GM10266 (cell line): ENCODE data around the gene ONECUT3.
"Not testable (repeated sequence)": the region's sequence is repeated elsewhere in the genome, so short reads cannot be mapped to it uniquely, and the experiment has no call there.

Experiments
- DNase-seq: peaks from one replicate; pipeline ENCODE4 v3.0.0; 2012; ENCODE audit errors: extremely low spot score
- TF ChIP-seq, protein P1 (sequence below): IDR thresholded peaks from 2 replicates; pipeline ENCODE4 v1.5.1; 2012; ENCODE audit warnings: mild to moderate bottlenecking, low read depth; ENCODE audit not compliant: control insufficient read depth, insufficient read depth; ENCODE audit errors: missing control alignments

ONECUT3 gene

DNA sequence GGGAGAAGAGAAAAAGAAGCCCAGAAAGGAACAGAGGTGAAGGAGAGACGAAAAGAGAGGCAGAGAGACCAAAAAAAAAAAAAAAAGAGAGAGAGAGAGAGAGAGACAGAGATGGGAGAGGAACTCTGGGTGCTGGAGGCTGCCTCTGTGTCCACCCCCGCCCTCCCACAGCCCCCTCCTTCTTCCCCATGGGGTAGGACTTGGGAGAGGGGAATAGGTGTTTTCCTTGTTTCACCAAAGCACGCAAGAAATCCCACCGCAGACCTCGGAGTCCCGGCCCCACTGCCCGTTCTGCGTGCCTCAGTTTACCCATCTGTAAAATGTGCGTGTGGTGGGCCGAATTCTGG is 4.9 kb downstream of the ONECUT3 start:
- TF ChIP-seq, protein P1, sequence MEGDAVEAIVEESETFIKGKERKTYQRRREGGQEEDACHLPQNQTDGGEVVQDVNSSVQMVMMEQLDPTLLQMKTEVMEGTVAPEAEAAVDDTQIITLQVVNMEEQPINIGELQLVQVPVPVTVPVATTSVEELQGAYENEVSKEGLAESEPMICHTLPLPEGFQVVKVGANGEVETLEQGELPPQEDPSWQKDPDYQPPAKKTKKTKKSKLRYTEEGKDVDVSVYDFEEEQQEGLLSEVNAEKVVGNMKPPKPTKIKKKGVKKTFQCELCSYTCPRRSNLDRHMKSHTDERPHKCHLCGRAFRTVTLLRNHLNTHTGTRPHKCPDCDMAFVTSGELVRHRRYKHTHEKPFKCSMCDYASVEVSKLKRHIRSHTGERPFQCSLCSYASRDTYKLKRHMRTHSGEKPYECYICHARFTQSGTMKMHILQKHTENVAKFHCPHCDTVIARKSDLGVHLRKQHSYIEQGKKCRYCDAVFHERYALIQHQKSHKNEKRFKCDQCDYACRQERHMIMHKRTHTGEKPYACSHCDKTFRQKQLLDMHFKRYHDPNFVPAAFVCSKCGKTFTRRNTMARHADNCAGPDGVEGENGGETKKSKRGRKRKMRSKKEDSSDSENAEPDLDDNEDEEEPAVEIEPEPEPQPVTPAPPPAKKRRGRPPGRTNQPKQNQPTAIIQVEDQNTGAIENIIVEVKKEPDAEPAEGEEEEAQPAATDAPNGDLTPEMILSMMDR, result no peak
- no peak for DNase-seq

DNA sequence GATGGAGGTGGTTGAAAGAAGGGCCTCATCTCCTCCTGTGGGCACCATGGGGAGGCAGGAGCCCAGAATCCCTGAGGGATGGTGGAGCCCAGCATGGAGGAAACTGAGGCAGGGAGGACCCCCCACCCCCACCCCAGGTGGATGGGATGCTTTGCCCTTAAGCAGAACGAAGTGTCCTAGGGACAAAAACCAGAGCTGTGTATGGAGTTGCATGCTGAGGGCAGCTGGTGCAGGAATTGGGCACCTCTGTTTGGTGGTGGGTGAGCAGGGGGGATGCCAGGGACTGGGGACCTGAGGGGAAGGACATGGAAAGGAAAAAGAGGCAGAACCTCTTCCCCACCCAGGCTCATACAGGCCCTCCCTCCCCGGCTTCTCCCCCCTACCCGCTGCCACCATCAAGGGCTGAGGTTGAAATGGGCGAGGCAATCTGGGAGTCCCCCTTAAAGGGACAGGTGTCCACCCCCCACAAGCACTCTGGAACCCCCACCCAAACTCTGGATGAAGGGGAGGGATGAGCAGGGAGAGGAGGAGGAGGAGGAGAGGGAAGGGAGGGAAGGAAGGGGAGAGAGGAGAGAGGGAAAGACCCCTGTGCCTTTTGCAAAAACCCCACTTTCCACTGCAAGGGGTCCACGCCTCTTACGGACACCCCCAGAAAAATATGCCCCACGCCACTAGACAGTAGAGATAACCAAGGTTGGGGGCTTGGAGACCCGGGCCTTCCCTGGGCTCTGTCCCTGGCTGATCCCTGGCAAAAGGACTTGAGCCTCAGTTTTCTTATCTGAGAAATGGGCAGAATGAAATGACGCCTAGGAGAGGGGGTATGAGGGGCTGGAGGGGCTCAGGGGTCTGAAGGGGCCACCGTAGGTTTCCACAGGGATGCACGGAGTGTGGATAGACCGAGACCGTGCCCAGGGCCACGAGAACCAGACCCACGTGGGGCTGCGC is 5.9 kb downstream of the ONECUT3 start:
- DNase-seq, result no peak
- TF ChIP-seq, protein P1, result no peak

DNA sequence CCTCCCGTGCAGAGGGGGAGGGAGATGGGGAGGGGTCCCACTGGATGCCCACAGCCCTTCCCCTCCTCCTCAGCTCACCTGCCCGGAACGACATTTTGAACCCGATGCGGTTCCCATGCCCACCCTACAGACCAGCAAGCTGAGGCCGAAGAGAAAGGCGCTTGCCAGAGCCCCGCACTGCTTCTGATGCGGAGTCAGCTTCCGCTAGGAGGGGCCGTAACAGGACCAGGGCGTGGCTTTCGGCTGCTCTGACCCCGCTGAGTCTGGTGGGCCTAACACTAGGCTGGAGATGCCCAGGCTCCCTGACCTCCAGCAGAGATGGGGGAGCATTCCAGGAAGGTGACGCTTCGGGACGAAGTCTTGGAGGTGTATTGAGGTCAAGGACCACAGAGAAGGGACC is 6.7 kb downstream of the ONECUT3 start:
- TF ChIP-seq, protein P1, result no peak
- no peak for DNase-seq

DNA sequence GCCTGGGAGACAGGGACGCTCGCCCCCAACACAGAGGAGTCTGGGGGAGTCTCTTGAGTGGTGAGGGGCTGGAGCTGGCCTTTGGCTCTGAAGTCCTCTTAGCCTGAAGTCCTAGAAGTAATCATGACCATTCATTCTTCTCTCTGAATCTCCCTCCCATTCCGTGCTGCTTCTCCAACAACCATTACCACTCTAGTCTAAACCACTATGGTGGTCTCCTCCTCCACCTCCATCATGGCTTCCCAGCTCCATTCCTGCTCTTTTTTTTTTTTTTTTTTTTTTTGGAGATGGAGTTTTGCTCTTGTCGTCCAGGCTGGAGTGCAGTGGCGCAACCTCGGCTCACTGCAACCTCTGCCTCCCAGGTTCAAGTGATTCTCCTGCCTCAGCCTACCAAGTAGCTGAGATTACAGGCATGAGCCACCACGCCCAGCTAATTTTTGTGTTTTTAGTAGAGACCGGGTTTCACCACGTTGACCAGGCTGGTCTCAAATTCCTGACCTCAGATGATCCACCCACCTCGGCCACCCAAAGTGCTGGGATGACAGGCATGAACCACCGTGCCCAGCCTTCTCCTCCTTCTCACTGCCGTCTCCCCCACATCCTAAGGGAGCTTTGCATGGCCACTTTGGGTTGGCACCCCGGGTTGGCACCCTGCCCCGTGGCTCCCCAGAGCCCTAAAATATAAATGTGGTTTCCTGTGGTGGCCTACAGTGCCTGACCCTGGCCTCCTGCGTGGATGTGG is 7.7 kb downstream of the ONECUT3 start:
- not testable (repeated sequence) for DNase-seq

DNA sequence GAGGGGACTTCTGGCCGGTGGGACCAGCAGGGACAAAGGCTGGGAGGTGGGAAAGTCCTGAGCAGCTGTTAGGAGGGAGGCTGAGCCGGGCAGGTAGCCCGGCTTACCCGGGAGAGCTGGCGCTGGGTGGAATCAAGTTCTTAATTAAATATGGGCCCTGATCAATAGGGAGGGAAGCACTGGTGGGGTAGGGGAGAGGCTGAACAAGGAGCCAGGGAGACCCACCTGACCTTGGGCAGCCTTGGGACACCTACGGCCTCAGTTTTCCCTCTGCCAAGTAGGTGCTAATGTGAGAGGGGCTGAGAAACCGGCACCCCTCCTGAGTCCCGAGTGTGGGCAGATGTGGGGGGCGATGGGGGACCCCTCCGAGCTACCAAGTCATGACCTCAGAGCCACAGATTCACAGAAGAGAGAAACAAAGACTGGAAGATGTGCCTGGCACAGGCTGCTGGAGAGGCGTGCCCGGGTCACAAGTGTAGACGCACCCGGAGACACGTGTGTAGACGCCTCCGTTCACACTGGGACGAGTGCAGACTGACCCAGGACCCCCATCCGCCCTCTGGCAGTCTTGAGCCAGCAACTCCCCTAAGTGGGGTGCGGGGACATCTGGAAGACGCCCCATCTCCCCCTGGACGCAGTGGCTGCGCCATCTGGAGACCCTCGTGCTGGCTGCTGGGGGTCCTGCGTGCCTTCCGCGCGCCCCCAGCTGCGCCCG is 8.4 kb downstream of the ONECUT3 start:
- no peak for DNase-seq
- TF ChIP-seq, protein P1, result no peak

DNA sequence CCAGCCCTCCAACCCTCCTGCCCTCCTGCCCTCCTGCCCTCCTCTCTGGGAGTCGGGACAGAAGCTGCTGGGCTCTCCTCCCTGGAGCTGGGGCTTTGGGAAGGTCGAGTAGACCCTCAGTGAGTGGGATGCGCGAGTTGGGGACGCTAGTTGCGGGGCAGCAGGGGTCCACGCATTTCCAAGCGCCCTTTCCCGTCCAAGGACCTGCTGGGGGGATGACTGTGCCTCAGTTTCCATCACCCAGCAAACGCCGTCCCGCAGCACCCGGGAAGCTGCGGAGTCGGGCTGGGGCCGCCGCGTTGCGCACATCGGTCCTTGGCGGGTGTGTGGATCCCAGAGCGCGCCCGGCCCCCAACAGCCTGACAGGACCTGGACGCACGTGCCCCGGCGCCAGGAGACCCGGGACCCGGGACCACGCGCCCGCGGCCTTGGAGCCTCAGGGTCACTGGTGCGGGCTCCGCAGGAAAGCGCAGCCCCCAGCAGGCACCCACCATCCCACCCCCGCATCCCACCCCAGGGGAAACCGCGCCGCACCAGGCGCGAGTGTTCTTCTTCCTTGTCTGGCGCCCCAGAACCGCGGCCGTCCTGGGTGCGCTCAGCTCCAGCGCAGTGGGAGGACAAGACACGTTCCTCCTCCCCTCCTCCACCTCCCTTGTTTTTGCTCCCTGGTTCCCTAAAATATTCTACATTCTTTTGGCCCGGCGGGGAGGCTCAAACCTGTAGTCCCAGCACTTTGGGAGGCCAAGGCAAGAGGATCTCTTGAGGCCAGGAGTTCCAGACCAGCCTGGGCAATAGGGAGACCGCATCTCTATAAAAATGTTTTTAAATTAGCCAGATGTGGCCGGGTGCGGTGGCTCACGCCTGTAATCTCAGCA is 9.2 kb downstream of the ONECUT3 start:
- DNase-seq, result no peak
- TF ChIP-seq, protein P1, result no peak
